ENCODE data around the gene SKAP1.

GRCh38 chr17:48163809-48164208 is 266.2 kb downstream of the SKAP1 start:
- TF ChIP-seq, protein P1, sequence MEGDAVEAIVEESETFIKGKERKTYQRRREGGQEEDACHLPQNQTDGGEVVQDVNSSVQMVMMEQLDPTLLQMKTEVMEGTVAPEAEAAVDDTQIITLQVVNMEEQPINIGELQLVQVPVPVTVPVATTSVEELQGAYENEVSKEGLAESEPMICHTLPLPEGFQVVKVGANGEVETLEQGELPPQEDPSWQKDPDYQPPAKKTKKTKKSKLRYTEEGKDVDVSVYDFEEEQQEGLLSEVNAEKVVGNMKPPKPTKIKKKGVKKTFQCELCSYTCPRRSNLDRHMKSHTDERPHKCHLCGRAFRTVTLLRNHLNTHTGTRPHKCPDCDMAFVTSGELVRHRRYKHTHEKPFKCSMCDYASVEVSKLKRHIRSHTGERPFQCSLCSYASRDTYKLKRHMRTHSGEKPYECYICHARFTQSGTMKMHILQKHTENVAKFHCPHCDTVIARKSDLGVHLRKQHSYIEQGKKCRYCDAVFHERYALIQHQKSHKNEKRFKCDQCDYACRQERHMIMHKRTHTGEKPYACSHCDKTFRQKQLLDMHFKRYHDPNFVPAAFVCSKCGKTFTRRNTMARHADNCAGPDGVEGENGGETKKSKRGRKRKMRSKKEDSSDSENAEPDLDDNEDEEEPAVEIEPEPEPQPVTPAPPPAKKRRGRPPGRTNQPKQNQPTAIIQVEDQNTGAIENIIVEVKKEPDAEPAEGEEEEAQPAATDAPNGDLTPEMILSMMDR (IDR thresholded peaks at IDR 0.05; ENCODE audit: insufficient read depth, low read length) = no peak
- TF ChIP-seq POLR2AphosphoS5 (IDR thresholded peaks at IDR 0.05; ENCODE audit: low read depth) = no peak
- no peak for TF ChIP-seq GABPA (IDR thresholded peaks at IDR 0.05; ENCODE audit: low read depth)

All from HL-60 (cell line).